ENCODE results near the gene BLACAT1.

GRCh38 chr1:205486258-205486657 lies 30.4 kb upstream of the BLACAT1 start:
- TF ChIP-seq CTCF (IDR thresholded peaks at IDR 0.05) (no peak), YY1 (IDR thresholded peaks at IDR 0.05; ENCODE audit: low read depth) (no peak), MEF2A (IDR thresholded peaks at IDR 0.05; ENCODE audit: borderline replicate concordance, low read depth) (no peak), MXI1 (IDR thresholded peaks at IDR 0.05; ENCODE audit: low read depth, low read length) (no peak)
